H1 (cell line): ENCODE data around the gene WDR37. TPM values are rescaled to one million over a fixed set of nuclear protein-coding genes. Genes with fewer than 3 reads are reported as not detected.

ENCODE experiments used
- CTCF ChIA-PET: fragments of 300-600 bp; sonication (Branson Sonifier 250); formaldehyde crosslinking; loops from one replicate; lab custom pipeline; 2021; ENCODE audit not compliant: partially characterized antibody; lab: Charles Lee
- POLR2A ChIA-PET: fragments of 300-600 bp; sonication (Branson Sonifier 250); formaldehyde crosslinking; loops from one replicate; lab custom pipeline; 2021; ENCODE audit warnings: inconsistent platforms; ENCODE audit not compliant: partially characterized antibody; lab: Charles Lee
- DNase-seq, 2 experiments: peaks; one replicate each; pipeline versions ENCODE4 v3.0.0 to v3.0.0-alpha.2; 2010 to 2022; ENCODE audit warnings: low spot score in 2 of 2, low read depth in 1 of 2, mixed read lengths in 1 of 2
- FAIRE-seq: peaks from 2 replicates; lab custom pipeline; 2011; peaks lifted over from hg19 to GRCh38; lab: Jason Lieb, UNC
- H2AFZ ChIP-seq: 2 replicates; pipeline ENCODE4 v1.8.1; 2012; ENCODE audit warnings: low read length, inconsistent platforms
- H2AK5ac ChIP-seq: 2 replicates; pipeline ENCODE4 v1.6.1; 2013; ENCODE audit warnings: low read depth, low read length
- H2BK120ac ChIP-seq: replicated peaks from 2 replicates; pipeline ENCODE3; 2013; ENCODE audit warnings: low read depth, low read length, inconsistent platforms
- H2BK12ac ChIP-seq: 2 replicates; pipeline ENCODE4 v1.6.1; 2013; ENCODE audit warnings: low read depth, low read length
- H2BK15ac ChIP-seq: 2 replicates; pipeline ENCODE4 v1.6.1; 2013; ENCODE audit warnings: low read length
- H2BK20ac ChIP-seq: 2 replicates; pipeline ENCODE4 v1.6.1; 2013; ENCODE audit warnings: low read length
- H2BK5ac ChIP-seq: 2 replicates; pipeline ENCODE4 v1.6.1; 2013; ENCODE audit warnings: low read depth, low read length
- H3K14ac ChIP-seq: 2 replicates; pipeline ENCODE4 v1.6.1; 2013; ENCODE audit warnings: inconsistent platforms; ENCODE audit not compliant: insufficient read length
- H3K18ac ChIP-seq: 2 replicates; pipeline ENCODE4 v1.6.1; 2013; ENCODE audit warnings: low read length; ENCODE audit errors: extremely low read depth
- H3K23ac ChIP-seq: 2 replicates; pipeline ENCODE4 v1.6.1; 2013; ENCODE audit warnings: inconsistent platforms; ENCODE audit not compliant: insufficient read length
- H3K23me2 ChIP-seq: 2 replicates; pipeline ENCODE4 v1.6.1; 2013; ENCODE audit warnings: low read depth, low read length
- H3K27ac ChIP-seq: 2 replicates; pipeline ENCODE4 v1.6.1; 2011; ENCODE audit warnings: low read depth, low read length, inconsistent platforms
- H3K27me3 ChIP-seq, 4 experiments: replicated peaks in 1 of 4; 1 replicate in 1 of 4; 2 replicates in 3 of 4; pipeline versions ENCODE4 v1.6.1 to v1.8.1; 2011 to 2013; ENCODE audit warnings: low read length in 3 of 4, mild to moderate bottlenecking in 3 of 4, inconsistent platforms in 2 of 4, mixed read lengths in 2 of 4, moderate library complexity in 1 of 4; ENCODE audit not compliant: control insufficient read depth in 3 of 4, insufficient read depth in 3 of 4; ENCODE audit errors: extremely low read depth in 1 of 4
- H3K36me3 ChIP-seq, 4 experiments: 2 replicates each; pipeline versions ENCODE4 v1.6.1 to v1.8.1; 2011 to 2013; ENCODE audit warnings: mild to moderate bottlenecking in 4 of 4, low read length in 3 of 4, moderate library complexity in 2 of 4, control low read depth in 1 of 4, inconsistent platforms in 1 of 4; ENCODE audit not compliant: insufficient read depth in 4 of 4, control insufficient read depth in 2 of 4
- H3K4ac ChIP-seq: replicated peaks from 2 replicates; pipeline ENCODE3; 2013; ENCODE audit warnings: low read length, low read depth, mixed read lengths, inconsistent platforms; ENCODE audit not compliant: insufficient read length
- H3K4me1 ChIP-seq, 4 experiments: replicated peaks in 1 of 4; 1 replicate in 1 of 4; 2 replicates in 3 of 4; pipeline versions ENCODE4 v1.6.1 to v1.8.1; 2011 to 2013; ENCODE audit warnings: low read length in 3 of 4, inconsistent platforms in 2 of 4, mixed read lengths in 1 of 4; ENCODE audit not compliant: insufficient read depth in 4 of 4, control insufficient read depth in 3 of 4
- H3K4me2 ChIP-seq, 2 experiments: 2 replicates each; pipeline versions ENCODE4 v1.6.1 to v1.8.1; 2011 to 2013; ENCODE audit warnings: low read depth in 2 of 2, low read length in 2 of 2, control low read depth in 1 of 2, inconsistent platforms in 1 of 2, mild to moderate bottlenecking in 1 of 2; ENCODE audit not compliant: insufficient read depth in 1 of 2
- H3K4me3 ChIP-seq, 4 experiments: fragments of 200-600, 300-600 bp in 1 of 4; sonication (generic), shearing (Covaris generic), sonication (Bioruptor Twin) in 1 of 4; 2 replicates each; pipeline versions ENCODE4 v1.5.1 to v1.8.1; 2011 to 2016; ENCODE audit warnings: low read length in 4 of 4, low read depth in 3 of 4, control low read depth in 2 of 4, inconsistent platforms in 2 of 4, mild to moderate bottlenecking in 2 of 4, mixed read lengths in 1 of 4, moderate library complexity in 1 of 4; ENCODE audit not compliant: insufficient read depth in 2 of 4; ENCODE audit errors: extremely low read depth in 1 of 4
- H3K56ac ChIP-seq: replicated peaks from 2 replicates; pipeline ENCODE3; 2013; ENCODE audit warnings: low read depth, mild to moderate bottlenecking, mixed read lengths, low read length, inconsistent platforms; ENCODE audit not compliant: insufficient read length
- H3K79me1 ChIP-seq: 2 replicates; pipeline ENCODE4 v1.6.1; 2013; ENCODE audit warnings: low read depth, low read length, control low read depth
- H3K79me2 ChIP-seq, 2 experiments: 2 replicates each; pipeline versions ENCODE4 v1.6.1 to v1.8.1; 2012 to 2013; ENCODE audit warnings: low read length in 2 of 2, mild to moderate bottlenecking in 2 of 2, inconsistent platforms in 1 of 2; ENCODE audit not compliant: insufficient read depth in 2 of 2, control insufficient read depth in 1 of 2
- H3K9ac ChIP-seq, 4 experiments: replicated peaks in 1 of 4; 1 replicate in 1 of 4; 2 replicates in 3 of 4; pipeline versions ENCODE4 v1.6.1 to v1.8.1; 2011 to 2013; ENCODE audit warnings: low read depth in 3 of 4, low read length in 3 of 4, control low read depth in 2 of 4, mild to moderate bottlenecking in 2 of 4, moderate library complexity in 2 of 4, inconsistent platforms in 1 of 4; ENCODE audit errors: extremely low read depth in 1 of 4
- H3K9me3 ChIP-seq, 2 experiments: 2 replicates each; pipeline versions ENCODE4 v1.6.1 to v1.8.1; 2012 to 2013; ENCODE audit warnings: mild to moderate bottlenecking in 2 of 2, moderate library complexity in 2 of 2, control low read depth in 1 of 2, inconsistent platforms in 1 of 2, low read depth in 1 of 2, low read length in 1 of 2, mixed read lengths in 1 of 2; ENCODE audit not compliant: insufficient read depth in 2 of 2
- H4K20me1 ChIP-seq, 2 experiments: replicated peaks in 1 of 2; 2 replicates each; pipeline versions ENCODE3 to v1.8.1; 2011 to 2013; ENCODE audit warnings: inconsistent platforms in 2 of 2, low read length in 2 of 2, mild to moderate bottlenecking in 1 of 2; ENCODE audit not compliant: insufficient read depth in 2 of 2, control insufficient read depth in 1 of 2
- H4K5ac ChIP-seq: 2 replicates; pipeline ENCODE4 v1.6.1; 2013; ENCODE audit warnings: low read length, low read depth, mixed read lengths, inconsistent platforms; ENCODE audit not compliant: insufficient read length
- H4K8ac ChIP-seq: 2 replicates; pipeline ENCODE4 v1.8.0; 2013; ENCODE audit warnings: mild to moderate bottlenecking, moderate library complexity, low read length, inconsistent platforms; ENCODE audit not compliant: insufficient read depth; ENCODE audit errors: extremely low read depth
- H4K91ac ChIP-seq: replicated peaks from 2 replicates; pipeline ENCODE3; 2013; ENCODE audit warnings: low read length, mixed read lengths, inconsistent platforms; ENCODE audit not compliant: insufficient read length
- ASH2L ChIP-seq: fragments of 200-600, 300-600 bp; sonication (generic); IDR thresholded peaks from one replicate; pipeline ENCODE4 v1.7.1; 2017; ENCODE audit warnings: low read length
- CHD1 ChIP-seq: IDR thresholded peaks from 2 replicates; pipeline ENCODE4 v1.6.1; 2012; ENCODE audit warnings: low read depth, low read length, improper control_type of control experiment
- CREB1 ChIP-seq: IDR thresholded peaks from 2 replicates; pipeline ENCODE4 v1.6.1; 2012; ENCODE audit warnings: inconsistent platforms
- CTBP2 ChIP-seq: IDR thresholded peaks from 2 replicates; pipeline ENCODE4 v1.7.0; 2011; ENCODE audit warnings: borderline replicate concordance, mild to moderate bottlenecking, moderate library complexity, mixed read lengths, low read length; ENCODE audit not compliant: insufficient read depth, insufficient read length
- EGR1 ChIP-seq: IDR thresholded peaks from 2 replicates; pipeline ENCODE4 v1.6.1; 2011; ENCODE audit warnings: low read depth, low read length, borderline replicate concordance
- EP300 ChIP-seq, 2 experiments: IDR thresholded peaks; 1 replicate in 1 of 2; 2 replicates in 1 of 2; pipeline ENCODE4 v1.6.1; 2011 to 2012; ENCODE audit warnings: low read depth in 2 of 2, low read length in 2 of 2, mild to moderate bottlenecking in 2 of 2, borderline replicate concordance in 1 of 2, inconsistent platforms in 1 of 2, moderate library complexity in 1 of 2
- HDAC2 ChIP-seq, 2 experiments: fragments of 300-600 bp in 1 of 2; sonication (generic) in 1 of 2; IDR thresholded peaks; 2 replicates each; pipeline ENCODE4 v1.6.1; 2011 to 2012; ENCODE audit warnings: low read depth in 2 of 2, low read length in 2 of 2, mild to moderate bottlenecking in 2 of 2, moderate library complexity in 2 of 2, borderline replicate concordance in 1 of 2, inconsistent platforms in 1 of 2
- HDAC6 ChIP-seq: IDR thresholded peaks from one replicate; pipeline ENCODE4 v1.7.1; 2012; ENCODE audit warnings: low read depth, mild to moderate bottlenecking, inconsistent platforms, low read length, moderate library complexity
- NRF1 ChIP-seq: IDR thresholded peaks from 2 replicates; pipeline ENCODE4 v1.6.1; 2011; ENCODE audit warnings: mild to moderate bottlenecking, low read depth, low read length, improper control_type of control experiment
- RBBP5 ChIP-seq: IDR thresholded peaks from 2 replicates; pipeline ENCODE4 v1.7.1; 2012; ENCODE audit warnings: low read depth, mild to moderate bottlenecking, inconsistent platforms, low read length, moderate library complexity, borderline replicate concordance
- SUZ12 ChIP-seq: fragments of 200-600 bp; sonication (generic); IDR thresholded peaks from 2 replicates; pipeline ENCODE4 v1.6.1; 2012; ENCODE audit warnings: mild to moderate bottlenecking, inconsistent platforms, low read length, moderate library complexity, mixed read lengths
- TCF12 ChIP-seq: IDR thresholded peaks from 2 replicates; pipeline ENCODE4 v1.6.1; 2011; ENCODE audit warnings: low read depth, mild to moderate bottlenecking, low read length
- WGBS, 2 experiments: shearing (Covaris generic) in 1 of 2; methylation state at CpG; one replicate each; pipeline versions ENCODE4 v1.1.6 to v1.1.7; 2013 to 2015; ENCODE audit warnings: low lambda C conversion rate in 2 of 2, mixed read lengths in 2 of 2, inconsistent platforms in 1 of 2, low coverage in 1 of 2, missing lambda C conversion rate in 1 of 2; ENCODE audit not compliant: insufficient replicate concordance in 2 of 2, insufficient coverage in 1 of 2, insufficient read length in 1 of 2; ENCODE audit errors: extremely low coverage in 1 of 2, missing lambda C conversion rate in 1 of 2; 5-methylcytosine and 5-hydroxymethylcytosine counted together
- polyA plus RNA-seq, 7 experiments: library from polyadenylated mRNA; depleted of rRNA in 3 of 7; stranded (reverse) in 5 of 7; unstranded in 2 of 7; fragments of >200 nt in 5 of 7; fragments of 200-250 nt in 2 of 7; gene quantifications; 1 replicate in 5 of 7; 2 replicates in 1 of 7; 4 replicates in 1 of 7; pipeline versions ENCODE4 v1.2.1 to v1.2.3, GENCODE V29; 2011 to 2013; ENCODE audit warnings: missing spikeins in 2 of 7, mixed read lengths in 2 of 7
- total RNA-seq: library from RNA; stranded (reverse); fragmentation: NEBNext Ultra II Directional; extraction: Animal tissue kit (Norgen Biotek cat#: 25700); gene quantifications from 2 replicates; pipeline ENCODE4 v1.2.1, GENCODE V29; 2021
- TF ChIP-seq, protein P1 (sequence below): IDR thresholded peaks from 2 replicates; pipeline ENCODE4 v1.6.1; 2012; ENCODE audit warnings: low read length, inconsistent platforms

WDR37 gene
- total and polyA plus RNA-seq, 2 of the 8 experiments (the other 6 are each of a cell fraction or from before 2014, with no cell fraction given) = 9.6 to 12.0 TPM

DNA sequence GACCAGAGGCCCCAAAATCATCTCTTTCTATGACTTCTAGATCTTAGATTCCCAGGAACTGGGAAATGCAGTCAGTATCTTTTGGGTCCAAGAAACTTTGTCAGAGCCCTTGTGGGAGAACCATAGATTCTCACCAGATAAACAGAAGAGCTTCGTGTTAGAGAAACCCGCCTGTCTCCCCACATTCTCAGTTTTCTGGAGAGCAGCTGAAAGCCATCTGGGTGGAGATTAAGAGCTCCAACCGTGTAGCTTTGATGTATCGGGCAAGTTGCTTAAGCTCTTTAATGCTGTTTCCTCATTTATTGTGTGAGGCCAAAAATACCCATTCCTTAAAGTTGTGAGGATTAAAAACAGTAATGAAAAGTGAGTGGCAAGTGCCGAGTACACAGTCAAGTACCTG lies 107.6 kb downstream of the WDR37 start:
- H2BK120ac ChIP-seq = no peak overlapping the region
- no peak overlapping the region for H3K4me2 ChIP-seq
- no peak overlapping the region for H2BK12ac ChIP-seq
- WGBS, 2 experiments = 95% methylated on average over 5 of the region's 5 CpGs; no CpG with 5 or more reads in 1 of the 2 experiments
- H2AFZ ChIP-seq = no peak overlapping the region
- H3K79me2 ChIP-seq = no peaks in the 10 kb centered on the region
- no peak overlapping the region for H3K4me3 ChIP-seq
- H3K36me3 ChIP-seq = no peaks in the 10 kb centered on the region
- no peak overlapping the region for H3K4ac ChIP-seq
- no peaks in the 10 kb centered on the region for H3K9me3 ChIP-seq
- no peak overlapping the region for H2BK20ac ChIP-seq
- no peak overlapping the region for H4K5ac ChIP-seq
- no peak for DNase-seq
- no peaks in the 10 kb centered on the region for H4K20me1 ChIP-seq
- no peak for FAIRE-seq
- H3K56ac ChIP-seq = no peak overlapping the region
- no peaks in the 10 kb centered on the region for H3K79me1 ChIP-seq
- H3K23me2 ChIP-seq = no peaks in the 10 kb centered on the region
- no peak overlapping the region for H3K27ac ChIP-seq
- H4K8ac ChIP-seq = no peak overlapping the region
- no peak overlapping the region for H2BK5ac ChIP-seq
- no peaks in the 10 kb centered on the region; a peak in 1 of 7 replicates for H3K4me1 ChIP-seq
- H2BK15ac ChIP-seq = no peak overlapping the region
- no peak overlapping the region for H2AK5ac ChIP-seq
- ChIA-PET POLR2A (no interaction called here), CTCF (interaction anchor here (0.9 to 1.0 kb wide), 2 partner anchors 18 to 54 kb away, joined by 3 to 4 read pairs; no protein-coding TSS in a partner anchor)
- H3K18ac ChIP-seq = no peak overlapping the region
- H3K14ac ChIP-seq = no peak overlapping the region
- no peak overlapping the region for H3K9ac ChIP-seq
- H3K27me3 ChIP-seq = peaks cover 0 to 2% (median 0%) of the 10 kb centered on the region in 4 experiments; a peak in 2 of 7 replicates
- no peak overlapping the region for H3K23ac ChIP-seq
- no peak overlapping the region for H4K91ac ChIP-seq
- no peak for TF ChIP-seq SUZ12
- TF ChIP-seq HDAC2 (IDR thresholded peaks at IDR 0.05; ENCODE audit: borderline replicate concordance in 1 of 2, low read depth in 2 of 2, low read length in 2 of 2) = no peak
- no peak for TF ChIP-seq NRF1
- TF ChIP-seq, protein P1, sequence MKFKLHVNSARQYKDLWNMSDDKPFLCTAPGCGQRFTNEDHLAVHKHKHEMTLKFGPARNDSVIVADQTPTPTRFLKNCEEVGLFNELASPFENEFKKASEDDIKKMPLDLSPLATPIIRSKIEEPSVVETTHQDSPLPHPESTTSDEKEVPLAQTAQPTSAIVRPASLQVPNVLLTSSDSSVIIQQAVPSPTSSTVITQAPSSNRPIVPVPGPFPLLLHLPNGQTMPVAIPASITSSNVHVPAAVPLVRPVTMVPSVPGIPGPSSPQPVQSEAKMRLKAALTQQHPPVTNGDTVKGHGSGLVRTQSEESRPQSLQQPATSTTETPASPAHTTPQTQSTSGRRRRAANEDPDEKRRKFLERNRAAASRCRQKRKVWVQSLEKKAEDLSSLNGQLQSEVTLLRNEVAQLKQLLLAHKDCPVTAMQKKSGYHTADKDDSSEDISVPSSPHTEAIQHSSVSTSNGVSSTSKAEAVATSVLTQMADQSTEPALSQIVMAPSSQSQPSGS = no peak
- TF ChIP-seq ASH2L = no peak
- no peak for TF ChIP-seq TCF12
- TF ChIP-seq EGR1 = no peak
- no peak for TF ChIP-seq EP300 (IDR thresholded peaks at IDR 0.05; ENCODE audit: borderline replicate concordance in 1 of 2, low read depth in 2 of 2, low read length in 2 of 2)
- TF ChIP-seq CHD1 = no peak
- TF ChIP-seq CREB1 = no peak
- no peak for TF ChIP-seq RBBP5
- TF ChIP-seq HDAC6 = no peak
- no peak for TF ChIP-seq CTBP2
